H9 (cell line): Measurements from ENCODE around the gene KRTAP1-3. TPM values are rescaled to one million over a fixed set of nuclear protein-coding genes. Genes with fewer than 3 reads are reported as not detected.
"Not testable (repeated sequence)": the region's sequence is repeated elsewhere in the genome, so short reads cannot be mapped to it uniquely, and the experiment has no call there.

Experiments
- DNase-seq: peaks from one replicate; pipeline ENCODE4 v3.0.0-alpha.2; 2017
- H2AFZ ChIP-seq: one replicate; pipeline ENCODE4 v1.6.1; 2013; ENCODE audit warnings: mild to moderate bottlenecking, low read length, control low read depth, moderate library complexity
- H2AK5ac ChIP-seq: 2 replicates; pipeline ENCODE4 v1.6.1; 2013; ENCODE audit warnings: low read length, control low read depth, mixed read lengths; ENCODE audit not compliant: insufficient read length
- H2BK120ac ChIP-seq: one replicate; pipeline ENCODE4 v1.6.1; 2013; ENCODE audit warnings: low read depth, mild to moderate bottlenecking, low read length, control low read depth, inconsistent platforms; ENCODE audit not compliant: poor library complexity, severe bottlenecking
- H2BK12ac ChIP-seq: 2 replicates; pipeline ENCODE4 v1.6.1; 2013; ENCODE audit warnings: low read length, control low read depth, mixed read lengths, low read depth; ENCODE audit not compliant: insufficient read length
- H2BK15ac ChIP-seq: 2 replicates; pipeline ENCODE4 v1.6.1; 2013; ENCODE audit warnings: low read depth, low read length, control low read depth
- H2BK20ac ChIP-seq: one replicate; pipeline ENCODE4 v1.6.1; 2013; ENCODE audit warnings: low read depth, mild to moderate bottlenecking, low read length, control low read depth, inconsistent platforms; ENCODE audit not compliant: poor library complexity, severe bottlenecking
- H2BK5ac ChIP-seq: 2 replicates; pipeline ENCODE4 v1.6.1; 2013; ENCODE audit warnings: low read length, control low read depth, mixed read lengths; ENCODE audit not compliant: insufficient read length
- H3K14ac ChIP-seq: 2 replicates; pipeline ENCODE4 v1.6.1; 2013; ENCODE audit warnings: low read length, control low read depth; ENCODE audit not compliant: insufficient read depth
- H3K18ac ChIP-seq: 2 replicates; pipeline ENCODE4 v1.6.1; 2013; ENCODE audit warnings: low read depth, mild to moderate bottlenecking, mixed read lengths, low read length, control low read depth; ENCODE audit not compliant: insufficient read length
- H3K23ac ChIP-seq: 2 replicates; pipeline ENCODE4 v1.6.1; 2013; ENCODE audit warnings: low read length, control low read depth, mixed read lengths, low read depth; ENCODE audit not compliant: insufficient read length
- H3K23me2 ChIP-seq: 2 replicates; pipeline ENCODE4 v1.6.1; 2013; ENCODE audit warnings: low read depth, mild to moderate bottlenecking, mixed read lengths, low read length, control low read depth; ENCODE audit not compliant: insufficient read length, poor library complexity, severe bottlenecking
- H3K27ac ChIP-seq: 2 replicates; pipeline ENCODE4 v1.5.1; 2013; ENCODE audit warnings: low read length, control low read depth, mixed read lengths, low read depth; ENCODE audit not compliant: insufficient read length
- H3K27me3 ChIP-seq: 2 replicates; pipeline ENCODE4 v1.6.1; 2013; ENCODE audit warnings: low read length, control low read depth, inconsistent platforms; ENCODE audit not compliant: insufficient read depth
- H3K4ac ChIP-seq: 2 replicates; pipeline ENCODE4 v1.6.1; 2013; ENCODE audit warnings: low read depth, mild to moderate bottlenecking, control low read depth, inconsistent platforms, low read length, moderate library complexity
- H3K4me1 ChIP-seq: 2 replicates; pipeline ENCODE4 v1.6.1; 2013; ENCODE audit warnings: low read length, control low read depth, inconsistent platforms; ENCODE audit not compliant: insufficient read depth
- H3K4me2 ChIP-seq: 2 replicates; pipeline ENCODE4 v1.6.1; 2013; ENCODE audit warnings: low read length, control low read depth, mixed read lengths; ENCODE audit not compliant: insufficient read length, insufficient read depth
- H3K56ac ChIP-seq: 2 replicates; pipeline ENCODE4 v1.6.1; 2013; ENCODE audit warnings: low read depth, mild to moderate bottlenecking, mixed read lengths, low read length, control low read depth; ENCODE audit not compliant: insufficient read length
- H3K79me1 ChIP-seq: 2 replicates; pipeline ENCODE4 v1.6.1; 2013; ENCODE audit warnings: low read depth, mild to moderate bottlenecking, moderate library complexity, low read length, control low read depth, inconsistent platforms; ENCODE audit not compliant: insufficient read depth, poor library complexity, severe bottlenecking
- H3K79me2 ChIP-seq: 2 replicates; pipeline ENCODE4 v1.6.1; 2013; ENCODE audit warnings: low read length, control low read depth, inconsistent platforms; ENCODE audit not compliant: insufficient read depth
- H3K9ac ChIP-seq: 2 replicates; pipeline ENCODE4 v1.6.1; 2013; ENCODE audit warnings: low read length, control low read depth, mixed read lengths; ENCODE audit not compliant: insufficient read length; ENCODE audit errors: extremely low read depth
- H3K9me3 ChIP-seq: one replicate; pipeline ENCODE4 v1.6.1; 2013; ENCODE audit warnings: low read depth, low read length, inconsistent platforms; ENCODE audit not compliant: control insufficient read depth
- H3T11ph ChIP-seq: one replicate; pipeline ENCODE4 v1.6.1; 2013; ENCODE audit warnings: mild to moderate bottlenecking, low read length, control low read depth, inconsistent platforms
- H4K20me1 ChIP-seq: one replicate; pipeline ENCODE4 v1.6.1; 2013; ENCODE audit not compliant: control insufficient read depth, insufficient read length, insufficient read depth
- H4K5ac ChIP-seq: 2 replicates; pipeline ENCODE4 v1.6.1; 2013; ENCODE audit warnings: low read depth, mild to moderate bottlenecking, mixed read lengths, low read length, control low read depth; ENCODE audit not compliant: insufficient read length
- H4K8ac ChIP-seq: replicated peaks from 2 replicates; pipeline ENCODE4 v1.6.1; 2013; ENCODE audit warnings: low read length, control low read depth, mixed read lengths, low read depth; ENCODE audit not compliant: insufficient read length
- H4K91ac ChIP-seq: 2 replicates; pipeline ENCODE4 v1.6.1; 2013; ENCODE audit warnings: low read depth, mild to moderate bottlenecking, moderate library complexity, mixed read lengths, low read length, control low read depth; ENCODE audit not compliant: insufficient read length
- H3K27ac Mint-ChIP-seq, 3 experiments: 2 replicates in 2 of 3; 3 replicates in 1 of 3; pipeline ENCODE4 v1.8.0; 2020 to 2021; ENCODE audit warnings: mixed read lengths in 3 of 3, mild to moderate bottlenecking in 1 of 3, moderate library complexity in 1 of 3
- H3K27me3 Mint-ChIP-seq: 2 replicates; pipeline ENCODE4 v1.8.0; 2021; ENCODE audit warnings: low read depth, mild to moderate bottlenecking, moderate library complexity, mixed read lengths
- H3K36me3 Mint-ChIP-seq, 3 experiments: 2 replicates in 2 of 3; 3 replicates in 1 of 3; pipeline ENCODE4 v1.8.0; 2020 to 2021; ENCODE audit warnings: low read depth in 3 of 3, mixed read lengths in 3 of 3; ENCODE audit not compliant: insufficient read depth in 1 of 3
- H3K4me1 Mint-ChIP-seq, 2 experiments: 2 replicates each; pipeline ENCODE4 v1.8.0; 2020; ENCODE audit warnings: mixed read lengths in 2 of 2
- H3K4me3 Mint-ChIP-seq, 2 experiments: 2 replicates in 1 of 2; 3 replicates in 1 of 2; pipeline ENCODE4 v1.8.0; 2020 to 2021; ENCODE audit warnings: mild to moderate bottlenecking in 2 of 2, mixed read lengths in 2 of 2, moderate library complexity in 1 of 2
- H3K9me3 Mint-ChIP-seq, 2 experiments: 2 replicates in 1 of 2; 3 replicates in 1 of 2; pipeline ENCODE4 v1.8.0; 2020; ENCODE audit warnings: mild to moderate bottlenecking in 2 of 2, mixed read lengths in 2 of 2, moderate library complexity in 1 of 2
- CTCF ChIP-seq: fragments of 200-600 bp; sonication (generic); conservative IDR thresholded peaks from 3 replicates; pipeline ENCODE4 v1.8.0; 2021; ENCODE audit warnings: antibody characterized with exemption, mild to moderate bottlenecking
- WGBS: extraction: QIAGEN DNeasy Blood & Tissue Kit; methylation state at CpG from one replicate; pipeline ENCODE4 v1.1.7; 2013; ENCODE audit warnings: missing lambda C conversion rate, low lambda C conversion rate, mixed read lengths; ENCODE audit not compliant: insufficient read length; ENCODE audit errors: extremely low coverage; 5-methylcytosine and 5-hydroxymethylcytosine counted together
- total RNA-seq: library from RNA; stranded (reverse); gene quantifications from 2 replicates; pipeline ENCODE4 v1.2.1, GENCODE V29; 2021

KRTAP1-3 gene
- total RNA-seq, 1 experiment from 2014 or later = not detected

DNA sequence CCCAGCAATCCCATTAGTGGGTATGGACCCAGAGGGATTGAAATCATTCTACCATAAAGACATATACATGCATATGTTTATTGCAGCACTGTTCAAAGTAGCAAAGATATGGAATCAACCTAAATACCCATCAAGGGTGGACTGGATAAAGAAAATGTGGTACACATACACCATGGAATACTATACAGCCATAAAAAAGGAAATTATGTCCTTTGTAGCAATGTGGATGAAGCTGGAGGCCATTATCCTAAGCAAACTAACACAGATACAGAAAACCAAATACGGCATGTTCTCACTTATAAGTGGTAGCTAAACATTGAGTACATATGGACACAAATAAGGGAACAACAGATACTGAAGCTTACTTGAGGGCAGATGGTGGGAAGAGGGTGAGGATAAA, 22.9 kb upstream of the KRTAP1-3 start:
- no peaks in the 10 kb centered on the region for H3K27me3 ChIP-seq
- no peak overlapping the region for H3K27ac Mint-ChIP-seq

GRCh38 chr17:41055130-41055529, 20.5 kb upstream of the KRTAP1-3 start, which contains the start of gene KRTAP2-2:
KRTAP2-2 (minus strand) TSS chr17:41055230; CDS start chr17:41055211, 19 bp downstream.
- H3K79me2 ChIP-seq, H2BK5ac ChIP-seq, H3K4ac ChIP-seq, H3K4me3 Mint-ChIP-seq, H2BK15ac ChIP-seq, H3K23me2 ChIP-seq, H2BK120ac ChIP-seq, H2AK5ac ChIP-seq, H3K27me3 ChIP-seq, H4K8ac ChIP-seq, H3K27ac ChIP-seq, H4K20me1 ChIP-seq, H3K27ac Mint-ChIP-seq, H4K91ac ChIP-seq, DNase-seq, H3K56ac ChIP-seq, H3K14ac ChIP-seq, H3K9ac ChIP-seq, H3K4me2 ChIP-seq, H3K9me3 Mint-ChIP-seq, H3K27me3 Mint-ChIP-seq, H3K18ac ChIP-seq, H3K9me3 ChIP-seq, H3K79me1 ChIP-seq, H3K23ac ChIP-seq, H2AFZ ChIP-seq, H3K36me3 Mint-ChIP-seq, H2BK20ac ChIP-seq, H4K5ac ChIP-seq, H2BK12ac ChIP-seq, H3K4me1 ChIP-seq, H3T11ph ChIP-seq: not testable (repeated sequence)
- peaks cover 8 to 11% of the 10 kb centered on the region in 2 experiments for H3K4me1 Mint-ChIP-seq
- WGBS = no CpG with 5 or more reads among the region's 6 CpGs

More for the DNA sequence above, 22.9 kb upstream of the KRTAP1-3 start:
- Histone ChIP-seq H4K91ac (no peak overlapping the region), H2BK20ac (no peak overlapping the region), H3K9me3 (no peaks in the 10 kb centered on the region), H3K23ac (no peak overlapping the region), H2AK5ac (no peak overlapping the region), H3K14ac (no peak overlapping the region), H3K79me2 (no peaks in the 10 kb centered on the region), H3K18ac (no peak overlapping the region), H4K20me1 (no peaks in the 10 kb centered on the region), H2BK5ac (no peak overlapping the region), H2BK15ac (no peak overlapping the region), H2BK12ac (no peak overlapping the region), H3T11ph (no peak overlapping the region), H3K27ac (no peak overlapping the region), H3K4me1 (no peaks in the 10 kb centered on the region), H2AFZ (no peak overlapping the region), H4K8ac (no peak overlapping the region), H3K56ac (no peak overlapping the region), H2BK120ac (no peak overlapping the region), H3K4me2 (no peak overlapping the region), H3K23me2 (no peaks in the 10 kb centered on the region), H3K4ac (no peak overlapping the region), H3K79me1 (no peaks in the 10 kb centered on the region), H3K9ac (no peak overlapping the region), H4K5ac (no peak overlapping the region)
- Mint-ChIP-seq H3K27me3 (no peaks in the 10 kb centered on the region), H3K9me3 (peaks cover 0 to 6% of the 10 kb centered on the region in 2 experiments; a peak in 2 of 5 replicates), H3K36me3 (no peaks in the 10 kb centered on the region; a peak in 1 of 7 replicates), H3K4me3 (no peak overlapping the region), H3K4me1 (peaks cover 4 to 7% of the 10 kb centered on the region in 2 experiments)
- no peak for DNase-seq
- no CpG with 5 or more reads among the region's 1 CpG for WGBS
- no peak for TF ChIP-seq CTCF
